CD4-positive, CD25-positive, alpha-beta regulatory T cell (primary cell): Measurements from ENCODE around the gene PRSS48. TPM values are rescaled to one million over a fixed set of nuclear protein-coding genes. Genes with fewer than 3 reads are reported as not detected.
"Not testable (repeated sequence)": the region's sequence is repeated elsewhere in the genome, so short reads cannot be mapped to it uniquely, and the experiment has no call there.

Experiments used
- ATAC-seq, 2 donors: fragments of 150-1000 bp; cut with Tn5 transposase; one replicate each; pipeline ENCODE4 v1.10.0; 2021; ENCODE audit warnings: low read depth in 2 of 2, moderate number of reproducible peaks in 2 of 2, moderate library complexity in 1 of 2
- DNase-seq, 3 donors: peaks; one replicate each; pipeline versions ENCODE4 v3.0.0 to v3.0.0-alpha.2; 2012 to 2022; ENCODE audit warnings: mixed read lengths in 1 of 3
- H3K27ac ChIP-seq: one replicate; pipeline ENCODE4 v1.7.0; 2013; ENCODE audit warnings: mild to moderate bottlenecking, low read length; ENCODE audit not compliant: insufficient read depth, poor library complexity, severe bottlenecking
- H3K27me3 ChIP-seq: one replicate; pipeline ENCODE4 v1.7.0; 2013; ENCODE audit warnings: low read length; ENCODE audit not compliant: control insufficient read depth, insufficient read depth
- H3K36me3 ChIP-seq: one replicate; pipeline ENCODE4 v1.7.0; 2013; ENCODE audit warnings: mild to moderate bottlenecking, low read length, moderate library complexity; ENCODE audit not compliant: control insufficient read depth, insufficient read depth
- H3K4me1 ChIP-seq: 2 replicates; pipeline ENCODE4 v1.7.0; 2013; ENCODE audit warnings: mild to moderate bottlenecking, low read length; ENCODE audit not compliant: insufficient read depth, control insufficient read depth, poor library complexity, severe bottlenecking
- H3K4me3 ChIP-seq: one replicate; pipeline ENCODE4 v1.7.0; 2013; ENCODE audit warnings: low read depth, mild to moderate bottlenecking, low read length, moderate library complexity
- H3K9me3 ChIP-seq, 2 experiments: 1 replicate in 1 of 2; 2 replicates in 1 of 2; pipeline ENCODE4 v1.7.0; 2013; ENCODE audit warnings: low read length in 2 of 2, mild to moderate bottlenecking in 1 of 2, moderate library complexity in 1 of 2; ENCODE audit not compliant: control insufficient read depth in 2 of 2
- H3K27ac Mint-ChIP-seq, 3 donors: one replicate each; pipeline ENCODE4 v1.8.0; 2020 to 2022; ENCODE audit warnings: mild to moderate bottlenecking in 3 of 3, mixed read lengths in 3 of 3, moderate library complexity in 2 of 3
- H3K27me3 Mint-ChIP-seq: one replicate; pipeline ENCODE4 v1.8.0; 2022; ENCODE audit warnings: mild to moderate bottlenecking, mixed read lengths
- H3K36me3 Mint-ChIP-seq: one replicate; pipeline ENCODE4 v1.8.0; 2020; ENCODE audit warnings: mixed read lengths
- H3K4me1 Mint-ChIP-seq, 4 donors: one replicate each; pipeline ENCODE4 v1.8.0; 2020 to 2022; ENCODE audit warnings: mixed read lengths in 4 of 4, mild to moderate bottlenecking in 1 of 4
- H3K4me3 Mint-ChIP-seq, 4 donors: one replicate each; pipeline ENCODE4 v1.8.0; 2020 to 2022; ENCODE audit warnings: mild to moderate bottlenecking in 4 of 4, mixed read lengths in 4 of 4, moderate library complexity in 3 of 4
- H3K9me3 Mint-ChIP-seq, 7 donors: one replicate each; pipeline ENCODE4 v1.8.0; 2020 to 2022; ENCODE audit warnings: mixed read lengths in 7 of 7, mild to moderate bottlenecking in 3 of 7, moderate library complexity in 2 of 7
- polyA plus RNA-seq, 4 donors: library from polyadenylated mRNA; unstranded; fragments of 300-500 nt; fragmentation: Illumina TruSeq; gene quantifications; one replicate each; pipeline ENCODE4 v1.2.3, GENCODE V29; 2021
- total RNA-seq: library from RNA; stranded (reverse); gene quantifications from one replicate; pipeline ENCODE4 v1.2.3, GENCODE V29; 2022

PRSS48 gene
- total and polyA plus RNA-seq, 5 donors from 2014 or later, result not detected

DNA sequence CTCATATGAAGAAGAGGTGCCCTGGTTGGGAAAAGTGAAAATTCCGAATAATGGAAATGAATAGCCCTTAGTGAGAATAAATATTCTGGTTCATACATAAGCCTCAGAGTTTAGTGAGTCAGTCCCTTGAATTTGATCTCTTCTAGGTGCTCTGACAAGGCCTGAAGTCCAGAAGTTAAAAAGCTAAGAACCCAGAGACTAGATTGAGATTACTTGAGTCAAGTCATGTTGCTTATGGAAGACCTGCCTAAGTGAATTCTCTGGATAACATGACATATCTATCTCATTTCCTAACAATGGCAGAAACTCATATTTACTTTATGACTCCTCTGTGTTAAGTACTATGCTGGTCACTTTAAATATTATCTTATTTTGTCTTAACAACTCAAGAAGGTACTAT, 10.5 kb upstream of the PRSS48 start:
- no peaks in the 10 kb centered on the region for H3K36me3 Mint-ChIP-seq
- DNase-seq, result no peak
- Histone ChIP-seq H3K27me3 (peaks cover 2% of the 10 kb centered on the region), H3K4me3 (no peak overlapping the region), H3K27ac (no peak overlapping the region), H3K9me3 (no peaks in the 10 kb centered on the region), H3K36me3 (no peaks in the 10 kb centered on the region), H3K4me1 (no peaks in the 10 kb centered on the region)
- H3K9me3 Mint-ChIP-seq, result peaks cover 0 to 4% (median 0%) of the 10 kb centered on the region in 7 donors
- no peaks in the 10 kb centered on the region for H3K4me1 Mint-ChIP-seq
- no peak for ATAC-seq
- no peak overlapping the region for H3K27ac Mint-ChIP-seq
- no peak overlapping the region for H3K4me3 Mint-ChIP-seq
- peaks cover 9% of the 10 kb centered on the region for H3K27me3 Mint-ChIP-seq

GRCh38 chr4:151267104-151267503, 9.9 kb upstream of the PRSS48 start:
- H3K27ac Mint-ChIP-seq, result no peak overlapping the region
- peaks cover 2% of the 10 kb centered on the region for H3K27me3 ChIP-seq
- H3K27ac ChIP-seq, result no peak overlapping the region
- peaks cover 0 to 4% (median 0%) of the 10 kb centered on the region in 7 donors for H3K9me3 Mint-ChIP-seq
- H3K4me3 Mint-ChIP-seq, result no peak overlapping the region
- H3K4me1 ChIP-seq, result no peaks in the 10 kb centered on the region
- H3K36me3 ChIP-seq, result no peaks in the 10 kb centered on the region
- no peaks in the 10 kb centered on the region for H3K36me3 Mint-ChIP-seq
- ATAC-seq (no peak), DNase-seq (no peak)
- H3K4me1 Mint-ChIP-seq, result no peaks in the 10 kb centered on the region
- no peaks in the 10 kb centered on the region for H3K9me3 ChIP-seq
- H3K27me3 Mint-ChIP-seq, result peaks cover 3% of the 10 kb centered on the region
- H3K4me3 ChIP-seq, result no peak overlapping the region

- Mint-ChIP-seq H3K27me3 (no peaks in the 10 kb centered on the region), H3K9me3 (peaks cover 0 to 4% (median 0%) of the 10 kb centered on the region in 7 donors), H3K36me3 (no peaks in the 10 kb centered on the region), H3K4me3 (no peak overlapping the region), H3K4me1 (no peaks in the 10 kb centered on the region), H3K27ac (no peak overlapping the region)
- H3K27me3 ChIP-seq, result peaks cover 2% of the 10 kb centered on the region
- H3K27ac ChIP-seq, result no peak overlapping the region
- no peaks in the 10 kb centered on the region for H3K9me3 ChIP-seq
- no peaks in the 10 kb centered on the region for H3K36me3 ChIP-seq
- DNase-seq (no peak), ATAC-seq (no peak)
- H3K4me3 ChIP-seq, result no peak overlapping the region
- no peaks in the 10 kb centered on the region for H3K4me1 ChIP-seq
Measured at GRCh38 chr4:151267822-151268535, 9.0 kb upstream of the PRSS48 start.

DNA sequence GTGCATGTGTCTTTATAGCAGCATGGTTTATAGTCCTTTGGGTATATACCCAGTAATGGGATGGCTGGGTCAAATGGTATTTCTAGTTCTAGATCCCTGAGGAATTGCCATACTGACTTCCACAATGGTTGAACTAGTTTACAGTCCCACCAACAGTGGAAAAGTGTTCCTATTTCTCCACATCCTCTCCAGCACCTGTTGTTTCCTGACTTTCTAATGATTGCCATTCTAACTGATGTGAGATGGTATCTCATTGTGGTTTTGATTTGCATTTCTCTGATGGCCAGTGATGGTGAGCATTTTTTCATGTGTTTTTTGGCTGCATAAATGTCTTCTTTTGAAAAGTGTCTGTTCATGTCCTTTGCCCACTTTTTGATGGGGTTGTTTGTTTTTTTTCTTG, 8.1 kb upstream of the PRSS48 start:
- not testable (repeated sequence) for H3K27ac Mint-ChIP-seq

GRCh38 chr4:151284534-151285245, 7.7 kb downstream of the PRSS48 start:
- Mint-ChIP-seq H3K4me1 (no peaks in the 10 kb centered on the region), H3K27me3 (peaks cover 21% of the 10 kb centered on the region), H3K4me3 (no peak overlapping the region), H3K36me3 (no peaks in the 10 kb centered on the region), H3K27ac (no peak overlapping the region), H3K9me3 (peaks cover 0 to 11% (median 3%) of the 10 kb centered on the region in 7 donors)
- H3K27me3 ChIP-seq, result no peaks in the 10 kb centered on the region
- no peak for ATAC-seq
- DNase-seq, result no peak
- H3K9me3 ChIP-seq, result peaks cover 0 to 4% of the 10 kb centered on the region in 2 experiments
- H3K4me3 ChIP-seq, result no peak overlapping the region
- H3K36me3 ChIP-seq, result no peaks in the 10 kb centered on the region
- H3K27ac ChIP-seq, result no peak overlapping the region
- no peaks in the 10 kb centered on the region for H3K4me1 ChIP-seq

More for the DNA sequence above, 8.1 kb upstream of the PRSS48 start:
- DNase-seq, H3K4me1 Mint-ChIP-seq, H3K27me3 ChIP-seq, H3K4me3 ChIP-seq, H3K36me3 ChIP-seq, H3K27me3 Mint-ChIP-seq, H3K9me3 ChIP-seq, H3K4me3 Mint-ChIP-seq, H3K9me3 Mint-ChIP-seq, H3K27ac ChIP-seq, H3K4me1 ChIP-seq, H3K36me3 Mint-ChIP-seq, ATAC-seq: not testable (repeated sequence)

DNA sequence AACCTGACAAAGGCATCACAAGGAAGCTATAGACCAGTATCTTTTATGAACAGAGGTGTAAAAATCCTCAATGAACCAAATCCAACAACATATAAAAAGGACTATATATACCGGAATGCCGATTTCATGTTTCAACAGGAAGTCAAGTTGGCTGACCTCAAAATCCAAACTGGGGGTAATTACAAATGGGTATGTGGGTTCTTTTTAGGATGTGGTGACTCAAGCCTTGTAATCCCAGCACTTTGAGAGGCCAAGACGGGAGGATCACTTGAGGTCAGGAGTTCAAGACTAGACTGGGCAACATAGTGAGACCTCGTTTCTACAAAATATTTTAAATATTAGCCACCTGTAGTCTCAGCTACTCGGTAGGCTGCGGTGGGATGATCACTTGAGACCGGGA, 10.4 kb downstream of the PRSS48 start:
- Histone ChIP-seq H3K4me3 (no peak overlapping the region), H3K4me1 (no peaks in the 10 kb centered on the region), H3K27me3 (no peaks in the 10 kb centered on the region), H3K36me3 (no peaks in the 10 kb centered on the region), H3K9me3 (peaks cover 0 to 4% of the 10 kb centered on the region in 2 experiments), H3K27ac (no peak overlapping the region)
- DNase-seq, result no peak
- peaks cover 0 to 11% (median 3%) of the 10 kb centered on the region in 7 donors for H3K9me3 Mint-ChIP-seq
- no peak for ATAC-seq
- H3K27me3 Mint-ChIP-seq, result peaks cover 16% of the 10 kb centered on the region
- no peaks in the 10 kb centered on the region for H3K4me1 Mint-ChIP-seq
- no peak overlapping the region for H3K4me3 Mint-ChIP-seq
- no peak overlapping the region for H3K27ac Mint-ChIP-seq
- H3K36me3 Mint-ChIP-seq, result no peaks in the 10 kb centered on the region

DNA sequence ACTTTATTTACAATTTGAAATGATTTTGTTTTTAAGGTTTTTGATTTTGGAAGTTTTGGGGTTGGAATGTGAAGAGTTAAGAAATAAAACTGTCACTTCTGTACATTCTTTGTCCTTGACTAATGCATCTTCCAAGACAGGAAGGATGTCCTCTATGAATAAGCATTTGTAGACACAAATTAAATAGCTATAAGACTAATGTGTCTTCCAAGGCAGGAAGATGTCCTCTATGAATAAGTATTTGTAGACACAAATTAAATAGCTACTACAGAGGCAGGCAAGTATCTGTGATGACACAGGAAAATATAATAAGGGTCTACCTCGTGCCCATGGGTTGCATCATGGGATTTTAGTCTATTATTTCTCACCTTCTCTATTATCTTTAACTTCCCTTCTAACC, 14.5 kb downstream of the PRSS48 start:
- H3K4me1 Mint-ChIP-seq, result no peaks in the 10 kb centered on the region
- H3K36me3 Mint-ChIP-seq, result no peaks in the 10 kb centered on the region
- no peak overlapping the region for H3K27ac Mint-ChIP-seq
- H3K4me3 Mint-ChIP-seq, result no peak overlapping the region
- peaks cover 0 to 1% (median 0%) of the 10 kb centered on the region in 7 donors for H3K9me3 Mint-ChIP-seq
- no peaks in the 10 kb centered on the region for H3K27me3 ChIP-seq
- no peak overlapping the region for H3K4me3 ChIP-seq
- H3K27me3 Mint-ChIP-seq, result peaks cover 5% of the 10 kb centered on the region
- H3K27ac ChIP-seq, result no peak overlapping the region
- ATAC-seq (no peak), DNase-seq (no peak)
- H3K9me3 ChIP-seq, result no peaks in the 10 kb centered on the region
- no peaks in the 10 kb centered on the region for H3K36me3 ChIP-seq
- no peaks in the 10 kb centered on the region for H3K4me1 ChIP-seq

DNA sequence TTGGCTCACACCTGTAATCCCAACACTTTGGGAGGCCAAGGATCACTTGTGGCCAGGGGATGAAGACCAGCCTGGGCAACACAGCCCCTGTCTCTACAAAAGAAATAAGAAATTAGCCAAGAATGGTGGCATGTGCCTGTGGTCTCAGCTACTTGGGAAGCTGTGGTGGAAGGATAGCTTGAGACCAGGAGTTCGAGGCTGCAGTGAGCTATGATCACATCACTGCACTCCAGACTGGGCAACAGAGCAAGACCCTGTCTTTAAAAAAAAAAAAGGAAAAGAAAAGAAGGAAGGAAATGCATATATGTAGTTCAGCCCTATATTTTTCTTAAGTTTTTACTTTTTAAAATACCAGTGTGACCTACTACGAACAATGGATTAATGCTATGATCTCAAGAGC, 15.1 kb downstream of the PRSS48 start:
- no peaks in the 10 kb centered on the region for H3K4me1 ChIP-seq
- H3K27ac Mint-ChIP-seq, result no peak overlapping the region
- no peaks in the 10 kb centered on the region for H3K27me3 ChIP-seq
- ATAC-seq (no peak), DNase-seq (no peak)
- no peaks in the 10 kb centered on the region for H3K4me1 Mint-ChIP-seq
- H3K4me3 ChIP-seq, result no peak overlapping the region
- H3K4me3 Mint-ChIP-seq, result no peak overlapping the region
- H3K27ac ChIP-seq, result no peak overlapping the region
- no peaks in the 10 kb centered on the region for H3K36me3 ChIP-seq
- H3K9me3 Mint-ChIP-seq, result peaks cover 0 to 1% (median 0%) of the 10 kb centered on the region in 7 donors
- peaks cover 5% of the 10 kb centered on the region for H3K27me3 Mint-ChIP-seq
- H3K9me3 ChIP-seq, result no peaks in the 10 kb centered on the region
- H3K36me3 Mint-ChIP-seq, result no peaks in the 10 kb centered on the region
